Fibroblast of skin of right biceps (primary cell): ENCODE data around the gene MCC.

Source experiments
- DNase-seq: peaks from one replicate; pipeline ENCODE4 v3.0.0-alpha.2; 2013

Gene MCC

DNA sequence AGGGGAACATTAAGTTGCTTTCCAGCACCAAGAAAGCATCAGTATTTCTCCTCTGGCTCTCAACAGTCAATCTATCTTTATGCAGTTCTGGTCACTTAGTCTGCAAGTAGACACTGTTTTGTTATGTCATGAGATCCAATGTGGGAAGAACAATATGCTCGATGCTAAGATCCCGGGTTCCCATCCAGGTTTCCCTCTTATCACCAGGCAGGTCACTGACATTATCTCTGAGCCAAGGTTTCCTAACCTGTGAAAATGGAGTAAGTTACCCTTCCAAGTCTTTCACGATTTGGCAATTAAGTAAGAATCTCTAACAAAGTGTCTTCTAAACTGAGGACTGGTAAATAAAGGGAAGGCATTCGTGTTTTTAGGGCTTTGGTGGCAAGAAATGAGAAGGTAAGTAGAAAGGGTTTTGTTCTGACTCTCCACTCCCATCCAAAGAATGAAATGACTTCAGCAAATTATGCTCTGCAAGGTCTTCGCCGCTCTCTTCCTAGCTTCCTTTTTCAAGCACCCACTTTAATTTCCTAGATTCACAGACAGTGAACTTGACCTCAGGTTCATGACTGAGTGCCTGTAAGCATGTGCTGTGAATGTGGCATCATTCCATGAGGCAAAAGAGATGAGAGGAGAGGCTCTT, 425.3 kb downstream of the MCC start:
- DNase-seq = no peak

- DNase-seq = peak; percentile 90
Observed at GRCh38 chr5:113061846-113062780, 426.1 kb downstream of the MCC start.

DNA sequence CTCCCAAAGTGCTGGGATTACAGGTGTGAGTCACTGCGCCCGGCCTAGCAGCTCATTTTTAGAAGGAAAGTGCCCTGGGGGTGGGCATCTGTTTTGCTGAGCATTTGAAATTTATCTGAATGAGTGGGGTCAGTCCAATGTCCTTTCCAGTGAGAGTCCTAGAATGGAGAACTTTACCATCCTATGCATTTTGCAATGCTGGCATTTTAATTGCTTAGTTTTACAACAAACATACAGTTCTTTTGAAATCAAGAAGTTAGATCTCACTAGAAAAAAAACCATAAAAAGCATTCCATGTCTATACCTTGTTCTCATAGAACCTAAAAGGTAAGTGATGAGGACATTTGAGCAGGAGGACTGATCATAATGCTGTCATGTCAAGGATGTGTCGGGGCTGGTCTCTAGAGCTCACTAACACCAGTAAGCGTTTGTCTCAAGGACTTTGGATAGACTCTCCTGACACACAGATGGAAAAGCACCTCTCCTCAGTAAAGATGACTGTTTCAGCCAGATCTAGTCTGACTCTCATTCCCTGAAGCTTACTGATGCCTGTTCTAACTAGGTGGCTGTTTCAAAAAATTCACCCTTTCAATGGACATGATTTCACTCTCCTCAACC, 427.7 kb downstream of the MCC start:
- no peak for DNase-seq

DNA sequence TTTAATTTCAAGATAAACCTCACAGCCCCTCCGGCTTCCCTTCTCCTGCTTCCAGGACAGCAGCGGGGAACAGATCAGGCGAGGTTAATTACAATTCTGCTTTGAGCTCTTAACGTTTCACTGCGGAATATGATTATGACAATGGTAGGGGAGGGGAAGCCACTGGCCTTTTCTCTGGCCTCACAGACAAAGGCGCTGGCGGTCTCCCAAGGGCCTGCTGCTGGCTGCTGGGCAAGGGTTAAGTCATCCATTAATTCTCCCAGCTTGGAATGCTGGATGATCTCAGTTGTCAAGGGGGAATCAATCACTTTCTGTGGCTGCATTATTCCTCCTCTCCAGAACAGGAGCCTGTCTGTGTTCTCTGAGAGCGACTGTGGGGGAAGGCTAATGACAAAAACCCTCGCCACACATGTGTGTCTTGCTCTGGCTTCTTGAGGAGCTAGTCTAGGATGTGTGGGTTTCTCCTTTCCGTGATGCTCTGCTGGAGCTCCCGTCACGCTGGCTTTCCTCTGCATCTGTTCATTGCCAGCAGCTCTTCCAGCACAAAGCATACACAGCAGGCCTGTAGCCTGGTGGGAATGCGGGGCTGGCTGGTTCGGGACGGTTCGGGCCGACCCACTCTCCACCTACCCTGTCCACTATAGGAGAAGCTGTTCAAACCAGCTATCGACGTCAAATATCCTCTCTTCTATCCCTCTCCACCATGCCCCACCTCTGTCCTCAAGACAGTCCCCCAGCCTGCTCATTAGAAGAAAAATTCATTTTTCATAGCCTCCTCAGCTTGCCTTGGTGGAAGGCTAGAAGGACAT, 428.8 kb downstream of the MCC start:
- peak; percentile 96 for DNase-seq

DNA sequence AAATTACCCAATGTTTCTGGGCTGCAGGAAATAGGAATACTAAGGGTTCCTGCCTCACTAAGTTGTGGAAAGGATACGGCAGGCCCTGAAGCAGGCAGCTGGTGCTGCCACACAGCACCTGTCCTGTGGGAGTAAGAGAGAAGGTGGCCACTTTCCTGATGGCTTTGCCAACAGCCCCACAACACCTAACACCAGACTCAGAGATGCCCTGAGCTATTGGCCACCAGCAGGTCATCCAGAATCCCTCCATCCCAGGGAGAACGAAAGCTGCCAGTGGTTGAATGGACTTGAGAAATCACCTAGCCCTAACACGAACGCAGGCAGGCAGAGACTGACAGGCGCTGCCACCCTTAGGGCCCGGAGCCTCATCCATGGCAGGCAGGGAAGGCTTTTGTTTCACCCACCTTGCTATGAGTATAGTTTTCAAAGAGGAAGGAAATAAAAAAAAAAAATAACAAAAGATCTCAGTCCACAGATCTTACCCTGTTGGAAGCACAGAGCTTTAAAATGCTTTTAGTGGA, 429.5 kb downstream of the MCC start:
- no peak for DNase-seq

GRCh38 chr5:113058269-113058668, 430.0 kb downstream of the MCC start:
- no peak for DNase-seq

DNA sequence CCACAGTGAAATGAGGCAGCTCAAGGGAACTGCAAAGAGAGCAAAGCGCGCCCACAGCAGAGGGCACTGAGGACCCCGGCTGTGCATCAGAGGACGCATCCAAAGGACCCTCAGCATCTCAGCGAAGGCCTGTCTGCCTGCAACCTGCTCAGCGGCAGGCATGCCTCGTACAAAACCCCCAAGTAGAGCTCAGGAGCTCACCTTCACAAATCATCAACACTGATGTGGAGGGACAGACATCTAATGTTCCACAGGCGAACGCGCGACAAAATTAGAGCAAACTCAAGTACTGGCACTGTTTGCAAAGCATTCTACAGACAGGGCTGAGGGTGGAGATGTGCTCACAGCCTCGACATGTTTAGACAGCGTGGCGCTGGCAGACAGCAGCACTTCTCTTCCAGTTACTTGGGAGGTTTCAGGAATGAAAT, 430.7 kb downstream of the MCC start:
- no peak for DNase-seq

DNA sequence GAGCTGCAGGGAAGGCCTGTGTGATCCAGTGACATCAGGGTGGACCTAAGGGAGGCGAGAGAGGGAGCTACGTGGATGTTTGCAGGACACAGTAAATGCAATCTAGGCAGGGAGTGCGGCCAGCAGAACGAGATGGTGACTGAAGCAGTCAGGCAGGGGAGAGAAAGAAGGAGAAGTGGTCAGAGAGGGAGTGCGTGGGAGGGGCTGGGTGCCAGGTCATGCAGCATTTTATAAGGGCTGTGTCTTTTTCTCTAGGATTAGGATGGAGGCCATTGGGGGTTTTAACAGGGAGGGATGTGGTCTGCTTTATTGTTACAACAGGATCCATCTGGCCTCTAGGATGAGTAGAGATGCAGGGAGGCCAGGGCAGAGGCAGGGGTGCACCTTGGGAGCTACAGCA, 431.3 kb downstream of the MCC start:
- DNase-seq = no peak

GRCh38 chr5:113054899-113055298, 433.4 kb downstream of the MCC start:
- no peak for DNase-seq

DNA sequence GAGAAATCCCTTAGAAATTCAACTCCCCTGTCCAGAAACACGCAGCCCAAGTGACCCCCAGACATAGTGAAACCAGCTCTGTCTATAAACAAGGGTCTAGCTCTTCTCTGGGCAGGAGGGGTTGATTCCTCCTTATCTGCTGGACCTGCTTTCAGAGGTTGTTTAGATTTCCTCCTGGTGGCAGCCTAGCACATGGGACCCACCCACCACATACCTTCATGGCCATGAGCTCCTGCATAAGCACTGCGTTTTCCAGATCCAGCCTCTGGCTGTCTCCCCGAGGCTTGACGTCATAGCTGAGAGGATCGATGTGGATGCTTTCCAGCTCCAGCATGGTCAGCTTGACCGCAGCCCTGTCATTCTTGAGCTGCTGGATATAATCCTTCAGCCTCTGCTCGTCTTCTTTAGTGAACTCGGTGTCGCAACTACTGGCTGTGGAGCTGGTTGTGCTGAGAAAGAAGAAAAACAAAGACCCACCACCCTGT, 434.7 kb downstream of the MCC start:
- peak; percentile 52 for DNase-seq

DNA sequence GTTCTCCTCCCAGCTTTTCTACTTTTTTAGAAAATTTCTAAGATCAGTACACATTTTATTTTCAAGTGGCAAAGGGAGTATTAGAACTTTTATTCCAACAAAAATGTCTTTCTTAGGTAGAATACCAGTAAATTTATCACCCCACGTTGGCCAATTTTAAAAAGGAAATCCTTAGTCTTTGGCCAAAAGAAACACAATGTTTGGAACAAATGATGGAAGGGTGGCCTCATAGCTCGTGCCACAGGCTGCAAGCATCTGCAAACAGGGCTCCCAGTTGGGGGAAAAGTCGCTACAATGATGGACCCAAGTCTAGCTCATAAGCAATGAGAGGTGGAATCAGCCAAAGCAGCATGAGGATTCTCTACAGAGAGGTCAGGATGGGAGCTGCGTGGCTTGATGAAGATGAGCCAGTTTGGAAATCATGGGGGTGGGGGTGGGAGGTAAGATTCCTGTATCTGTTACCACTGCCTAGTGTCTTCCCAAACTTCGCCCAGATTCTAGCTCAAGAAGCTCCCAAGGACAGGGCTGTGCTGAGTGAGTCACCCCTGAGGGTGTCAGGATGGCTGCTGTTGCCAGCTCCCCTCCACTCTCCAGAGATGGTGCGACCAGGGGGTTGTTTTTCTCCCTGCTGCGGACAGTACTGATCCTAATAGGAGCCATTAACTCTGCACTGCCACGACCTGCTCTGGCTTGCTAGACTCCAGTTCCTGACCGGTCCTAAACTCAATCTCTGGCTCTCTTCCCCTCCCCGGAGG, 436.0 kb downstream of the MCC start:
- DNase-seq = peak; percentile 55

DNA sequence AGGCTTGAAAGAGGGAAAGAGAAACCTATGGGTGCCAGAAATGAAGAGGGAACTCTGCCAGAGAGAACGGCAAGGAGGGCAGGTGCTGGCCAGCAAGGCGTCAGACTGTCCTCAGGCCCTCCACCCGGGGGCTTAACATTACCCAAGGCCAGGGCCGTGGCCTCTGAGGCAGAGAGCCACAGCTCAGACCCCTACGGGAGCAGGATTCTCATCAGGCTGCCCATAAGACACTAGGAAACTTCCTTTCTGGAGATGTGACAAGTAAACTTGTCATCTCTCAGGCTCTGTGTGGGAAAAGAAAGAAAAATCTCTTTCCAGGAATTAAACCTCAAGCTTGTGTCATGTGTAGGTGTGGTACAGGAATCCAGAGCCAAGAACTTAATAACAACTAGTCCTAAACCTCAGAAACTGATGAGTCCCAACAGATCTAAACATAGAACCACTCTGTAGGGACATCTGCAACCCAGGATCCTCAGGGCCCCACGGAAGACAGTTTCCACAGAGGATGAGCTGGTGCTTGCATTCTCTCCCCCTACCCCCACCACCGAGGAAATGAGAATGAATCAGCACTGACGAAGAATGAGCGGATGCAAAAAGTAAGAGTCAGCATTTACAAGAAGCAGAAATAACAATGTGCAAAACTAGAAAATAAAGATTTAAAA, 437.4 kb downstream of the MCC start:
- peak; percentile 92 for DNase-seq

GRCh38 chr5:113048931-113049330, 439.3 kb downstream of the MCC start:
- no peak for DNase-seq

DNA sequence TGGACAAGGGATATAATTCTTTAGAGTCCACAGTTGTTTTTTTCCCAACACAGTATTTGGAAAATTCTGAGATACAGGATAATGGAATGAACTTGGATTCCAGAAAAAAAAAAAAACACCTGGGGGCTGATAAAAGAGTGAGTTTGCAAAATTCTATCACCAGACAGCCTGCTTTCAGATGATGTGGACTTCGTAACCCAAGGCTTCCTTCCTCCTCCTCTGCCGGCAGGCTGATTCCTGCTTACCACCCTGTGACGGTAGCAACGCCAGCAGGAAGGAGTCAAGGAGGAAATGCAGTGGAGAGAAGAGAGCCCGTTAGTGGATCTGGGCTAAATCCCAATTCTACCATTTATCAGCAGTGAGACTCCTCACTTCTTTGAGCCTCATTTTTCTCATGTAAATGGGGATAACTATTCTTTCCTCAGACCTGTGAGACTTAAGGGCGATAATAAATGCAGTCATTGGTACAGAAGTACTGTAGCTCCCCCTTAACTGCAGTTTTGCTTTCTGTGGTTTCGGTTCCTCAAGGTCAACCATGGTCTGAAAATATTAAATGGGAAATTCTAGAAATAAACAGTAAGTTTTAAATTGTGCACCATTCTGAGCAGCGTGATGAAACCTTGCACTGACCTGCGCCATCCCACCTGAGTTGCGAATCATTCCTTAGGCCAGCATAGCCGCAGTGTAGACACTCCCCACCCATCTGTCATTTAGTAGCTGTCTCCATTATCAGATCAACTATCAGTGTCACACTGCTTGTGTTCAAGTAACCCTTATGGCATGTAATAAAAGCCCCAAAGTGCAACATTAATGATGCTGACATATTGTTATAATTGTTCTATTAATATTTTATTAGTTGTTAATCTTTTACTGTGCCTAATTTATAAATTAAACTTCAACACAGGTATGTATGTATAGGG, 440.3 kb downstream of the MCC start:
- no peak for DNase-seq

DNA sequence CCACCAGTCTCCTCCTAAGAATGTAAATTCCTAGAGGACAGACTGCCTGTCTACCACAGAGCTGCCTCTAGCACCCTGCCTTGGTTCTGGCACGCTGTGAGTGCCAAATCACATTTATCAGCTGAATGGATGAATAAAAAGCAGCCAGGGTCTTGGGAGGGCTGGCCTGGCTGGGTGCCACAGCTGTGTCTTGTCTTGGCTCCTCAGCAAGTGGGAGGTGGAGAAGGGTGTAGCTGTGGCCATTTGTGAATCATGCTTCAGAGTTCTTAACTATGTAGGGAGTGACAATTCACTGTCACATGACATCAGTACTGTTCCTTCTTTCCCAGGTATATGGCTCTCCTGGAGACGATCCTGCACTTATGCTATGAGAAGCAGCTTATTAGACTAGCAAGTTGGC, 441.0 kb downstream of the MCC start:
- DNase-seq = peak; percentile 65

GRCh38 chr5:113044776-113045465, 443.3 kb downstream of the MCC start:
- no peak for DNase-seq

DNA sequence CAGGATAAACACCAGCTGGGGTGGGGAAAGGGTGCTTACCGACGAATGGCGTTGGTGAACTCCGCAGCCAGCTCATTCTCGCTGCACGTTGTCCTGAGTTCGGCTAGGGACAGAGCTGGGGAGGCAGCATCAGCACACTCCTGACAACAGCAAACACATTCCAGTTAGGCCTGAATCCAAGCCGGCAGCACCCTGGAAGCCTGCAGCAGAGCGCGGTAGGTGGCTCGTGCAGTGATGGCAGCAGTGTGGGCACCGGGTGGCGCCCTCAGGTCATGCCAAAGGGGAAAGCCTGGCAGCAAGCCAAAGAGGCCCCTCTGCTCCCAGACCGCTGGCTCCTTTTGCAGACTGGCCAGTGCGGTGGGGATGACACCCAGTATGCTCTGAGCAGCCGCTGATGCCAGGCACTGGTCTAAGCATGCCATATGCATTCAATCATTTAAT, 444.7 kb downstream of the MCC start:
- DNase-seq = no peak

DNA sequence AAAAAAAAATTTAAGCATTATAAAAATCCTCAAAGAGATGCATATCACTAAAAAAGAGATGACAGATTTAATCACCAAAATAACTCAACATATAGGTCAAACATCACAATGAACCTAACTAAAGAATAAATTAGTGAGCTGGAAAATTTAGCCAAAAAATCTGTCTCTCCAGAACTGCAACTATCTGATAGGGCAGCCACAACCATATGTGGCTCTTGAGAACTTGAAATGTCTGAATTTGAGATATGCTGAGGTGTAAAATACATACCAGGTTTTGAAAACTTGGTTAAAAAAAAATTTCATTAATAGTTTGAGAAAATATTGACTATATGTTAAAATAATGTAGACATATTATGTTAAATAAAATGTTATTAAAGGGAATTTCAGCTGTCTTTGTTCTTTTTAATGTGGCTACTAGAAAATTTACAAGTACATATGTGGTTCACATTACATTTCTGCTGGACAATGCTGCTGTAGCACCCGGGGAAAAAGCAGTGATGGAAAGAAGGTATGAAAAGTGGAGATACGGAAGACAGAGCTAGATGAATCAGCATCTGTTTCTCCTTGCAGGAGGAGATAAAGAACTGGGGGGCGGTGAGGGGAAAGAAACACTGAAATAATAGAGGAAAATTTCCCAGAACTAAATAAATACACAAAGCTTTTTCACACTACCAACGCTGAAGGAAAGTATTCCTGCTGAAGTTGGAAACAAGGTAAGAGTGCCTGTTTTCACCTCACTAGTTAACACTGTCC, 445.6 kb downstream of the MCC start:
- no peak for DNase-seq
